GM20000 (cell line): ENCODE data around the gene ZYX.

Source experiments
- DNase-seq: peaks from one replicate; pipeline ENCODE4 v3.0.0; 2012; ENCODE audit warnings: low spot score
- TF ChIP-seq, protein P1 (sequence below): IDR thresholded peaks from 2 replicates; pipeline ENCODE4 v1.5.1; 2012; ENCODE audit warnings: mild to moderate bottlenecking, control low read depth; ENCODE audit errors: extremely low read depth, missing control alignments

ZYX gene

DNA sequence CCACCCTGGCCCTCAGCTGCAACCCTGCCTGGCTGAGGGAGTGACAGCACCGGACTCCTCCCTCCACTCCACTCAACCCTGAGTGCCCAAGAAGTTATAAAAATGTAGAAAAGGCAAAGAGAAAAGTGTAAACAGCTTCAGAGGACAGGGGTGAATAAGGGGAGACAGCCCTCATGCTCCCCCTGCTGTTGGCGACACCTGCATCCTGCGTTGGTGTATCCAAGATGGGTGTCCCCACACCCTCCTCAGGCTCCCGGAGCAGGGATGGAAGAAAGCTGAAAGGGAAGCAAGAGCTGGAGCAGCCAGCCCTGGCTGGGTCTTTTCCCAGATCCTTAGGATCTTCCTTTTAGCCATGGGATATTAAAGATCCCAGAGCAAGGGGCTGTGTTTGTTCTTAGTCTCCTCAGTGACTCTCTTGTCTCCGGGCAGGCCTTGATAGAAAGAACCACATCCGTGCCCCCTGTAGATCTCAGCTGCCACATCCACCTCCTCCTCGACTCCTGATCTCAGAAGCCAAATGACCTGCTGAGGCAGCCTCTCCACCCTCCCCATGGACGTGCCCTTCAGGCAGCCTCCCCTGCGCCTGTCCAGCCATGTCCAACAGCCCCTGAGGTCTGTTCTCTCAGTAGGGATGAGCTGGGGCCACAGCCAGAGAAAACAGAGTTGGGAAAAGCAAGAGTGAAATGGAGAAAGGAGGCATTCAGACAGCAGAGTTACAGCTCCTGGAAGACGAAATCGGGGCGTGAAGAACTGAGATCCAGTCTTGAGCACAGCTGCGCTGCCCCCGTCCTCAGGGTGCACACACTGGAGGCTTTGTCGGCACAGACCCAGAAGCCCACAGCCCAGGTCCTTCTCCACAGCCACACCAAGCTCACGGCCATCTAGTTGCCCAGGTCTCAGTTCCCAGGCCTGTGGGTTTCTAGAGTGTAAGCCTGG lies 25.4 kb upstream of the ZYX start:
- DNase-seq, result no peak
- TF ChIP-seq, protein P1, sequence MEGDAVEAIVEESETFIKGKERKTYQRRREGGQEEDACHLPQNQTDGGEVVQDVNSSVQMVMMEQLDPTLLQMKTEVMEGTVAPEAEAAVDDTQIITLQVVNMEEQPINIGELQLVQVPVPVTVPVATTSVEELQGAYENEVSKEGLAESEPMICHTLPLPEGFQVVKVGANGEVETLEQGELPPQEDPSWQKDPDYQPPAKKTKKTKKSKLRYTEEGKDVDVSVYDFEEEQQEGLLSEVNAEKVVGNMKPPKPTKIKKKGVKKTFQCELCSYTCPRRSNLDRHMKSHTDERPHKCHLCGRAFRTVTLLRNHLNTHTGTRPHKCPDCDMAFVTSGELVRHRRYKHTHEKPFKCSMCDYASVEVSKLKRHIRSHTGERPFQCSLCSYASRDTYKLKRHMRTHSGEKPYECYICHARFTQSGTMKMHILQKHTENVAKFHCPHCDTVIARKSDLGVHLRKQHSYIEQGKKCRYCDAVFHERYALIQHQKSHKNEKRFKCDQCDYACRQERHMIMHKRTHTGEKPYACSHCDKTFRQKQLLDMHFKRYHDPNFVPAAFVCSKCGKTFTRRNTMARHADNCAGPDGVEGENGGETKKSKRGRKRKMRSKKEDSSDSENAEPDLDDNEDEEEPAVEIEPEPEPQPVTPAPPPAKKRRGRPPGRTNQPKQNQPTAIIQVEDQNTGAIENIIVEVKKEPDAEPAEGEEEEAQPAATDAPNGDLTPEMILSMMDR, result no peak

DNA sequence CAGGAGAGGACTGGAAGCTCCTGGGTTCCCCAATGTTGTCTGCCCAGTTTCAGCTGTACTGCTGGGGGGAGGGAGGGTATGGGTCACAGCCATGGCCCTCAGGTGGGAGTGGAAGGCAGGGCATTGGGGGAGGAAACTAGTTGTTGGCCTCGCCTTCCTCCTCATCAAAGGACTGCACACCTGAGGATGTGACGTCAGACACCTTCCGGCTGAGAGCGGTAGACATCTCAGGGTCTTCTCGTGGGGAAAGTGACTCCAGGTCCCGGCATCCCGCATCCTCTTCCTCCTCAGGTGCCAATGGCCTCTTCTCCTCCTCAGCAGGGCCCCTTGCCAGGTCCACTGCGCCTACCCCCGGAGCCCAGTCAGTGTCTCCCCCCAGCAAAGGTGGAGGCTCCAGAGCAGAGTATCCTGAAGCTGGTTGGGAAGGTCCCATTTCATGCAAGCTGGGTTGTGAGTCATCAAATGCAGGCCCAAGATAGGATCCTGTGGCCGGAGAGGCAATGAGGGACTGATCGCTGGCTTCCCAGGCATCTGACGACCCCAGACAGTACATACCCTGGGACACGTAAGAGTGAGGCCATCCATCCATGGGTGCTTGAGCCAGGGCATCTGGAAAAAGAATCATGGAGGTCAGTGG lies 24.6 kb upstream of the ZYX start:
- DNase-seq, result no peak
- TF ChIP-seq, protein P1, result no peak

DNA sequence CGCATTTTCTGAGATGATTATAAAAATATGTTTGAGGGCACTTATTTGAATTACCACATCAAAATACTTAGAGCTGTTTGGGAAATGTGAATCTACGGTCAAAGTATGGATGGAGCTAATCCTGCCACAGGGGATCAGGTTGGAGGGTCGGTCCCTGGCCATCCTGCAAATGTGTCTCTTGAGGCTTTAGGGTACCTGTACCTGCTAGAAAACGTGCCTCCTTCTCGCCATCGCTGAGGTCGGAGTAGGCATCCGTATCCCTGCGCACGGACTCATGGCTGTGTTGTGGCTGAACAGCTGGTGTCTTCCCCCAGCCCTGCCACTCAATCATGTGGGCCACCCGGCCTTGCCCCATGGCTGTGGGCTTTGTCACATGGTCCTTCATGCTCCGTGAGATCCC lies 22.5 kb upstream of the ZYX start:
- DNase-seq, result no peak
- TF ChIP-seq, protein P1, result no peak

DNA sequence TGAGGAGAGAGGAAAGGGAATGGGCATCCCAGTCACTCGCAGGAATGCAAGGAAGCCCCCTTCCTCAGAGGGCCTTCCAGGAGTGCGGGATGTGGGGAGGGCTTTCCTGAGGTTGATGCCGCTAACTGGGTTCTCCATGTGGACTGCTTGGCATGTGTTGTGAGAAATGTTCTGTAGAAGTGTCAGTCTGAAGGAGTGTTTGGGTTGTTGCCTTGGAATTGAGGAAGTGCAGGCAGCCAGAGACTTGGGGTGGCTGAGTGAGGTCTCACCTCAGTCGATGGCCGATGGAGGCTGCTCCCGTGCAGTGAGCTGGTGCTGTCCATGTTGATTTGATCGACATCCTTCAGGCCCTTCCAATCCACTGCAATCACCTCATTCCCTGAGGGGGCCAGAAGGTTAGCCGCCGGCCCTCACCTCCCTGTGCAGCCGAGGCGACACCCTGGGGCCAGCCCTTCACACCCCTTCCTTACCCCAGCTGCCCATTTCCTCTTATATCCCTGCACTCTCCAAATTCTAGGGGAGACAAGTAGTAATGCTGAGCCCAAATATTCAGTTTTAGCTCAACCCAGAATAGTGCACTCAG lies 21.3 kb upstream of the ZYX start:
- TF ChIP-seq, protein P1, result no peak
- DNase-seq, result no peak

DNA sequence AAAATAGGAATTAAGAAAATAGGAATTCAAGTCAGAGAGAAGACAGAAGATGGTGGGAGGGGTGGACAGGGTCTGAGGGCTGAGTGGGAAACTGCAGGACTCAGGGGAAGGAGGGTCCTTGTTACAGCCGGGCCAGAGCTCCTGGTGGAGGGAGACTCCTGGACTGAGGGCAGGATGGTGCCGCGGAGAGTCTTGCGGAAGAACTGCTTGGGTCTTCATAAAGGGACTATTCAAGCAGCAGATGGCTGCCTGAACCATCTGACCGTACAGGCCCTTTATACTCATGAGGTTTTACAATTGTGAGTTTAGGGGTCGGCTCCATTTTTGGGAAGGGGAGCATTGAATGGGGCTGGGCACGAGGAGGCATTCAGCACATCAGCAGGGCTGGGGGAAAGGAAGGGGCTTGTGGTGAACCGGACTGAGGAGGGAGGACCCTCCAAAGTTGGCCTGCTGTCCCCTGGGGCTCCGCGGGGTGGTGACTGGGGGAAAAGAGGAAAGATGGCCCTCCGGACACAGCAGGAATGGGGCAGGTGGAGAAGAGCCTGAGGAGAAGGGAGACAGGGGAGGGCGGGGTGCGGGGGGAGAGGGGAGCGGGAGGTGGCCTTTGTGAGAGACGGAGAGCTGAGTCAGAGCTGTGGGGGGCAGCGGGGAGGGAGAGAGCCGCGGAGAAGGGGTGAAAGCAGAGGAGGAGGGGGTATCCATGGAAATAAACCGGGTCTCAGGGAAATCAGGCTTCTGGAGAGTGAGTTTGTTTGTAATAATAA lies 20.2 kb upstream of the ZYX start:
- DNase-seq, result no peak

DNA sequence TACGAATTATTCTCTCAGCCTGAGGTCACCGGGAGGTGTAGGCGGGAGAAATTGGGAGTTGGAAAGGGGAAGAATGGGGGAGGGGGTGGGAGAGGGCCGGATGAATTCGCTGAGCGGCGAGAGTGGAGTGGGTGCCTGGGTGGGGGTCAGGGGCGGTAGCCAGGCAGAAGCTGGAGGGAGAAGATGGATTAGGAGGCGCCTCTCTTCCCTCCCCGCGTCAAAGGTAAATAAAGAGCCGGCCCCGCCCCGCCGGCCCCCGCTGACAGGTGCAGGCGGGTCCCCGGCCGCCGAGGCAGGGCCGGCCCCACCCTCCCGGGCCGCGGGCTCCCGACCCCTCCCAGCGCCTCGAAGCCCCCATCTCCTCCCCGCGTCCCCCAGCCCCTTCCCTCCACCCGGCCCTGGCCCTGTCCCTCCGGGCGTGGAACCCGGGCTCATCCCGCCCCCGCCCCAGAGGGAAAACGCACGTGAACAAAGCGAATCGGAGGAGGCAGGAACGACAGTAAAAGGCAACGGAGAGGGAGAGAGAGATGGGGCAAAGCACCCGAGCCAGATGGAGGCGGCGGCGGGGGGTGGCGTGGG lies 19.5 kb upstream of the ZYX start:
- DNase-seq, result peak; percentile 63
- TF ChIP-seq, protein P1, result no peak

More for the DNA sequence above, 20.2 kb upstream of the ZYX start:
- TF ChIP-seq, protein P1, result no peak
